Suprapubic skin (tissue), 3 donors: ENCODE data around the gene GPR156.

Source experiments
- CTCF ChIP-seq, 2 donors: fragments of 200-600 bp in 1 of 2; fragments of 450-650 bp in 1 of 2; sonication (generic) in 1 of 2; IDR thresholded peaks; one replicate each; pipeline ENCODE4 v1.5.1; 2016 to 2019; ENCODE audit warnings: antibody characterized with exemption in 2 of 2, mild to moderate bottlenecking in 1 of 2, moderate library complexity in 1 of 2
- EP300 ChIP-seq: sonication (generic); formaldehyde crosslinking; IDR thresholded peaks from one replicate; pipeline ENCODE4 v1.6.1; 2017; ENCODE audit warnings: antibody characterized with exemption
- POLR2A ChIP-seq, 2 donors: fragments of 450-650 bp; IDR thresholded peaks; one replicate each; pipeline ENCODE4 v1.6.1; 2017; ENCODE audit warnings: antibody characterized with exemption in 2 of 2, mild to moderate bottlenecking in 2 of 2, moderate library complexity in 2 of 2

- no peak for TF ChIP-seq EP300
- no peak for TF ChIP-seq CTCF (IDR thresholded peaks at IDR 0.05)
- TF ChIP-seq POLR2A (IDR thresholded peaks at IDR 0.05): no peak
Measured at GRCh38 chr3:120265989-120266388, 19.0 kb downstream of the GPR156 start.
